GM15510 (cell line): ENCODE data around the gene ZNF474.

Source experiments
- POLR2A ChIP-seq: IDR thresholded peaks from 3 replicates; pipeline ENCODE4 v1.6.1; 2011; ENCODE audit warnings: borderline replicate concordance; ENCODE audit not compliant: insufficient read length; ENCODE audit errors: extremely low read depth

The ZNF474 gene

DNA sequence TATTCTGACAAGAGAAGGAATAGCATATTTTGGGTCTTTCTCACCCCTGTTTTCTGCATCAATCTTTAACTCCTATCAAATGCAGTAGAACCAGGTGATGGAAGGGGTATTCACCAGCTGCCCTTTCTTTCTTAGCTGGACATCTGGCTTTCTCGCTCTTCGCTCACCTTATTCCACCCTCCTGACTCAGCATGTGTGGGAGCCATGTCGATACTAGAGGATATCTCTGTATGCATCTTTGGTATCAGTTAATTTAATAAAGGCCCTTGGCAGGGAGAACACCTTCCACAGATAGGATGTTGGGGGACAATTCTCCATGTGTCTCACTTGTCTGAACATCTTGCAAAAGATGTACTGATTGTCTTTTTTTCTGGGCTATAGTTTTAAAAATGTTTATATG lies 71.5 kb downstream of the ZNF474 start:
- TF ChIP-seq POLR2A = no peak

DNA sequence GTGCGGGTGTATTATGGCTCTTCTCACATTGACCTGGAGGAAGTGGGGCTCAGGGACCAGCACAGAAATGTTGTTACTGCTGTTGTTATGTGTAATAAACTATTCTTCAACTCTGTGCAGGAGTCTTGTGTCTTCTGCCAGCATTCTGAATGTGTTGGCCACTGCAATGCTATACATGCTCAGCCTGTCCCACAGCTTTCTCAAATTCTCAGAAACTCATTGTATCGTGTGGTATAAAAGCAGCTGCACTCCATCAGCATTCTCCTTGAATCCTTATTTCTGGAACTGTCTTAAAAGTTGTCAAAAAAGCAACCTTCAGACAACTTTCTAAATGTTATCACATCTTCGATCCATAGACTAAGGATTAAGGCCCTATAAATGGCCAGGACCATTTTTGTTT lies 72.0 kb downstream of the ZNF474 start:
- no peak for TF ChIP-seq POLR2A

DNA sequence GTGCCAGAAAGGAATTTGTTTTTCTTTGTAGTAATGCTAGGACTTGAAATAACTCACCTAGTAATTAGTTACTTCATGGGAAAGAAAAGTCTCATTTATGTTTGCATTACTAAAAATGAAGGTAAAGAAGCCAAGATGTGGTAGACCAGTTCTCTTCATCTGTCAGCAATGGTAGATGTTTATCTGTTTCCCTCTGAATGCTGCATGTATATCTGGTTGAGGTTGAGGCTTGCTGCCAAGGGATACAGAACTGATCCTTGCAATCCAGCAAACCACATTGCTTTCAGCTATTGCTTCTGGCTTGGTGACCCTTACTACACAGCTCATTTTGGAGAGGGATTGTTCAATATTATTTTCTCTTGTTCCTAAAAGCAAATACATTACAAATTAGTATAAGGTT lies 73.6 kb downstream of the ZNF474 start:
- TF ChIP-seq POLR2A = no peak
